ENCODE results near the gene NDUFS2.

GRCh38 chr1:161196521-161197451 is 5.4 kb upstream of the NDUFS2 start:
- no peak for TF ChIP-seq POLR2A (IDR thresholded peaks at IDR 0.05; ENCODE audit: low read depth, low read length)
- TF ChIP-seq TAF1 (IDR thresholded peaks at IDR 0.05; ENCODE audit: borderline replicate concordance, low read depth, low read length) = no peak

Measured in GM12892 (cell line).